K562 (cell line): ENCODE measurements around the gene ARHGAP22. TPM values are rescaled to one million over a fixed set of nuclear protein-coding genes. Genes with fewer than 3 reads are reported as not detected.

Experiments used
- ATAC-seq: fragments of 200-7000 bp; cut with Tn5 transposase; 3 replicates; pipeline ENCODE4 v1.9.1; 2020; ENCODE audit warnings: moderate library complexity
- BruUV-seq: library from RNA; stranded (reverse); fragments of 400-500 nt; replicated peaks from 2 replicates; lab custom pipeline; 2021; lab: Mats Ljungman, UMichigan
- CTCF ChIA-PET: fragments of 300-600 bp; formaldehyde crosslinking; extraction: SDS; loops from one replicate; lab custom pipeline; 2021; ENCODE audit warnings: low intra/inter-chr PET ratio; lab: Yijun Ruan, JAX
- POLR2A ChIA-PET: fragments of 300-600, 350-650 bp; sonication (Branson Sonifier 250); formaldehyde crosslinking; extraction: SDS; loops from one replicate; lab custom pipeline; 2021; ENCODE audit warnings: antibody characterized with exemption, inconsistent platforms; lab: Yijun Ruan, JAX
- DNase-seq, 4 experiments: peaks; one replicate each; pipeline versions ENCODE4 v3.0.0 to v3.0.0-alpha.2; 2011 to 2018; ENCODE audit warnings: low spot score in 3 of 4, mixed read lengths in 3 of 4; ENCODE audit errors: extremely low read depth in 1 of 4
- FAIRE-seq: peaks from 2 replicates; lab custom pipeline; 2011; peaks lifted over from hg19 to GRCh38; lab: Jason Lieb, UNC
- H2AFZ ChIP-seq: 2 replicates; pipeline ENCODE4 v1.6.0; 2011; ENCODE audit warnings: low read depth, low read length, control low read depth, inconsistent platforms
- H3K27ac ChIP-seq: fragments of 200-600 bp; 3 replicates; pipeline ENCODE4 v1.8.0; 2011; ENCODE audit warnings: low read depth, mild to moderate bottlenecking, control low read depth, inconsistent platforms, low read length, moderate library complexity, mixed read lengths; ENCODE audit errors: extremely low read depth
- H3K27me3 ChIP-seq, 2 experiments: fragments of 300-600 bp in 1 of 2; 2 replicates in 1 of 2; 3 replicates in 1 of 2; pipeline versions ENCODE4 v1.6.0 to v1.8.0; 2011; ENCODE audit warnings: inconsistent platforms in 2 of 2, low read length in 2 of 2, mild to moderate bottlenecking in 1 of 2, mixed read lengths in 1 of 2, moderate library complexity in 1 of 2; ENCODE audit not compliant: control insufficient read depth in 2 of 2, insufficient read depth in 2 of 2
- H3K36me3 ChIP-seq: fragments of 300-600 bp; 3 replicates; pipeline ENCODE4 v1.8.0; 2011; ENCODE audit warnings: mild to moderate bottlenecking, low read length, inconsistent platforms; ENCODE audit not compliant: control insufficient read depth, insufficient read depth
- H3K4me1 ChIP-seq, 2 experiments: fragments of 200-600 bp in 1 of 2; replicated peaks in 1 of 2; 2 replicates in 1 of 2; 3 replicates in 1 of 2; pipeline versions ENCODE4 v1.5.1 to v1.8.0; 2011; ENCODE audit warnings: inconsistent platforms in 2 of 2, low read length in 2 of 2, mild to moderate bottlenecking in 1 of 2, mixed read lengths in 1 of 2, moderate library complexity in 1 of 2; ENCODE audit not compliant: control insufficient read depth in 2 of 2, insufficient read depth in 2 of 2
- H3K4me2 ChIP-seq: 2 replicates; pipeline ENCODE4 v1.6.1; 2011; ENCODE audit warnings: low read length, control low read depth, inconsistent platforms, mixed read lengths; ENCODE audit not compliant: insufficient read depth
- H3K4me3 ChIP-seq: fragments of 200-600 bp; sonication (generic), shearing (Covaris generic); 2 replicates; pipeline ENCODE4 v1.5.1; 2016; ENCODE audit warnings: control low read depth, inconsistent platforms
- H3K79me2 ChIP-seq: fragments of 200-600 bp; 3 replicates; pipeline ENCODE4 v1.8.0; 2011; ENCODE audit warnings: low read length, inconsistent platforms; ENCODE audit not compliant: control insufficient read depth, insufficient read depth
- H3K9ac ChIP-seq, 2 experiments: 2 replicates each; pipeline versions ENCODE4 v1.6.0 to v1.6.1; 2011; ENCODE audit warnings: low read depth in 2 of 2, low read length in 2 of 2, control low read depth in 1 of 2, inconsistent platforms in 1 of 2, mild to moderate bottlenecking in 1 of 2, mixed read lengths in 1 of 2; ENCODE audit not compliant: insufficient read depth in 1 of 2
- H3K9me1 ChIP-seq: one replicate; pipeline ENCODE4 v1.6.0; 2011; ENCODE audit warnings: inconsistent platforms, mild to moderate bottlenecking, low read length, moderate library complexity; ENCODE audit not compliant: control insufficient read depth, insufficient read depth
- H3K9me3 ChIP-seq: replicated peaks from 2 replicates; pipeline ENCODE4 v1.5.1; 2011; ENCODE audit warnings: low read depth, low read length, inconsistent platforms; ENCODE audit not compliant: control insufficient read depth, insufficient read depth
- H4K20me1 ChIP-seq: replicated peaks from 2 replicates; pipeline ENCODE4 v1.6.1; 2011; ENCODE audit warnings: low read length, inconsistent platforms, mixed read lengths; ENCODE audit not compliant: control insufficient read depth, insufficient read depth
- CREBBP ChIP-seq: IDR thresholded peaks from one replicate; pipeline ENCODE4 v1.6.1; 2012; ENCODE audit warnings: low read depth, mild to moderate bottlenecking, control low read depth, inconsistent platforms, low read length
- FOXA3 ChIP-seq, 2 experiments: fragments of 450-650 bp in 1 of 2; sonication (generic) in 1 of 2; formaldehyde crosslinking; IDR thresholded peaks in 1 of 2; conservative IDR thresholded peaks in 1 of 2; 2 replicates each; pipeline versions ENCODE4 v1.4.0 to v1.8.0; 2020 to 2022; ENCODE audit warnings: mild to moderate bottlenecking in 2 of 2, missing genetic modification reagents in 1 of 2
- FOXM1 ChIP-seq, 2 experiments: fragments of 450-650 bp in 1 of 2; sonication (generic) in 1 of 2; formaldehyde crosslinking in 1 of 2; IDR thresholded peaks; 2 replicates each; pipeline versions ENCODE4 v1.6.1 to v1.9.0; 2017 to 2022; ENCODE audit warnings: low read depth in 2 of 2, mild to moderate bottlenecking in 2 of 2, missing genetic modification reagents in 1 of 2, moderate library complexity in 1 of 2
- KLF1 ChIP-seq: fragments of 450-650 bp; IDR thresholded peaks from 2 replicates; pipeline ENCODE4 v1.6.1; 2016; ENCODE audit warnings: missing genetic modification characterization, missing compliant biosample characterization
- POLR2A ChIP-seq: fragments of 450-650 bp; conservative IDR thresholded peaks from 2 replicates; pipeline ENCODE4 v1.6.1; 2016
- POLR2AphosphoS5 ChIP-seq: IDR thresholded peaks from 2 replicates; pipeline ENCODE4 v1.6.1; 2011; ENCODE audit warnings: mild to moderate bottlenecking, low read depth, low read length, moderate library complexity; ENCODE audit not compliant: control insufficient read depth, insufficient read depth
- PYGO2 ChIP-seq: fragments of 450-650 bp; IDR thresholded peaks from 2 replicates; pipeline ENCODE4 v1.6.1; 2016; ENCODE audit warnings: mild to moderate bottlenecking, missing genetic modification characterization, moderate library complexity, missing compliant biosample characterization
- ZNF224 ChIP-seq: sonication (generic); formaldehyde crosslinking; IDR thresholded peaks from 2 replicates; pipeline ENCODE4 v1.8.0; 2022; ENCODE audit warnings: mild to moderate bottlenecking, missing genetic modification reagents
- ZNF316 ChIP-seq: fragments of 450-650 bp; IDR thresholded peaks from 2 replicates; pipeline ENCODE4 v1.6.1; 2016
- WGBS: fragments of 100-300 bp; shearing (Covaris generic); methylation state at CpG from one replicate; pipeline ENCODE4 v1.1.6; 2016; ENCODE audit warnings: low coverage, mixed read lengths; ENCODE audit not compliant: insufficient coverage; ENCODE audit errors: missing lambda C conversion rate; 5-methylcytosine and 5-hydroxymethylcytosine counted together
- in situ Hi-C: fragments of 300-500 bp; cut with MboI; formaldehyde crosslinking; loops from 4 replicates; pipeline ENCODE4 v1.15.0; 2018; ENCODE audit warnings: inconsistent platforms, mixed read lengths
- intact Hi-C: fragments of 100-400 bp; cut with micrococcal nuclease; formaldehyde crosslinking; loops from 2 replicates; pipeline ENCODE4 v1.14.2; 2022
- polyA plus RNA-seq, 8 experiments: library from polyadenylated mRNA; depleted of rRNA in 4 of 8; stranded (reverse) in 5 of 8; unstranded in 3 of 8; fragments of >200 nt; fragmentation: Nextera tagmentation in 2 of 8; fragmentation: Illumina TruSeq in 1 of 8; extraction: Ambion mirVana in 2 of 8; extraction: Trizol in 1 of 8; gene quantifications; 2 replicates each; pipeline versions ENCODE4 v1.2.1 to v1.2.3, GENCODE V29; 2011 to 2014; ENCODE audit warnings: inconsistent platforms in 1 of 8, missing spikeins in 1 of 8
- total RNA-seq, 7 experiments: library from RNA; depleted of rRNA in 6 of 7; stranded (reverse); fragments of >200 nt in 6 of 7; fragmentation: Illumina TruSeq in 2 of 7; extraction: Trizol in 2 of 7; gene quantifications; 2 replicates each; pipeline versions ENCODE4 v1.2.1 to v1.2.3, GENCODE V29; 2011 to 2021; ENCODE audit warnings: low replicate concordance in 1 of 7
- TF ChIP-seq, protein P1 (sequence below): fragments of 450-650 bp; formaldehyde crosslinking; IDR thresholded peaks from 2 replicates; pipeline ENCODE4 v1.4.0; 2020; ENCODE audit warnings: mild to moderate bottlenecking
- TF ChIP-seq, protein P2 (sequence below): fragments of 250-450 bp; sonication (Bioruptor Pico); IDR thresholded peaks from 2 replicates; pipeline ENCODE4 v1.9.0; 2021; ENCODE audit warnings: mild to moderate bottlenecking
- TF ChIP-seq, protein P3 (sequence below), 2 experiments: fragments of 250-450 bp in 1 of 2; fragments of 450-650 bp in 1 of 2; sonication (Bioruptor Pico) in 1 of 2; IDR thresholded peaks; 2 replicates each; pipeline versions ENCODE4 v1.6.1 to v1.8.0; 2016 to 2021; ENCODE audit warnings: mild to moderate bottlenecking in 2 of 2, moderate library complexity in 2 of 2, missing compliant biosample characterization in 1 of 2, missing genetic modification characterization in 1 of 2
- TF ChIP-seq, protein P4 (sequence below): sonication (generic); formaldehyde crosslinking; IDR thresholded peaks from 2 replicates; pipeline ENCODE4 v1.8.1; 2023; ENCODE audit warnings: mild to moderate bottlenecking, missing genetic modification reagents
- TF ChIP-seq, protein P5 (sequence below): fragments of 250-450 bp; sonication (Bioruptor Pico); IDR thresholded peaks from 2 replicates; pipeline ENCODE4 v1.8.0; 2021; ENCODE audit warnings: mild to moderate bottlenecking, moderate library complexity

Gene ARHGAP22
- total and polyA plus RNA-seq, 9 of the 15 experiments (the other 6 are each of a cell fraction or from before 2014, with no cell fraction given) = 1.3 to 28.1 (median 12.7) TPM

DNA sequence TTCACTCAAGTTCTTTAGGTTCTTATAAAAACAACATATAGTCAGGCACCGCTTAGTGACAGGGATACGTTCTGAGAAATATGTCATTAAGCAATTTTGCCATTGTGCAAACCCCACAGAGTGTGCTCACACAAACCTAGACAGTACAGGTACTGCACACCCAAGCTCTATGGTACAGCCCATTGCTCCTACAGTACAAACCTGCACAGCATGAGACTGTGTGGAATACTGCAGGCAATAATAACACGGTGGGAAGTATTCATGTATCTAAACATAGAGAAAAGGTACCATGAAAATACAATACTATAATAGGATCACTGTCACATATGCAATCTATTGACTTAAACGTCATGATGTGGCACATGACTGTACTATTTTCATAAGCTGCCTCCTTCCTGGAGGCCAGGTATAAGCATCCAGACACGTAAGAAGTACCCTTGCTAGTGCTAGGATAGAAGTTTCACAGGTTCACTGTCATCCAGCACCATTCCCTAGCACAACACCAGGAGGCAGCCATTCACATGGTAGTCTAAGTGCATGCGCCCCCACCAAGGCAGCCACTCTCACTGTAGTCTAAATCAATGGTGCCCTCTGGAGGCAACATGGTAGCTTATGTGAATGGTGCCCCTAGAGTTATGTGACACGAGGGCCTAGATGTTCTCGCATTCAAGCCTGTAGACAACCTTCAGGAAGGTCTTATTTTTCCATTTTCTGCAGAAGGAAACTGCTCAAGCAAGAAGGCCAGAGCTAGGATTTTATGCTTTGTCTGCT lies 98.5 kb downstream of the ARHGAP22 start:
- ChIA-PET POLR2A (interaction anchor here (0.5 to 1.0 kb wide), 8 partner anchors 14 to 1461 kb away, joined by 3 to 4 read pairs (median 3); no protein-coding TSS in a partner anchor), CTCF (interaction anchor here (0.7 to 4.1 kb wide), 7 partner anchors 57 to 291 kb away, joined by 3 to 77 read pairs (median 7); no protein-coding TSS in a partner anchor)
- no peaks in the 10 kb centered on the region for H3K27me3 ChIP-seq
- in situ Hi-C loops (loop anchor here (5.0 kb wide), 1 partner anchor 144 kb away; no protein-coding TSS in a partner anchor), intact Hi-C loops (loop anchor here (1.0 to 2.0 kb wide), 6 partner anchors 38 to 292 kb away; partner anchors contain the start of gene MAPK8)
- H3K79me2 ChIP-seq = peaks cover 90% of the 10 kb centered on the region
- peak; percentile 81 to 95 (median 86) for DNase-seq
- peak overlapping the region; percentile 63 for H3K27ac ChIP-seq
- peak overlapping the region; percentile 68 for H2AFZ ChIP-seq
- peaks cover 50 to 53% of the 10 kb centered on the region in 2 experiments for H3K4me1 ChIP-seq
- peak; percentile 94 for ATAC-seq
- 34% methylated on average over 8 of the region's 8 CpGs for WGBS
- BruUV-seq = no TSS peak
- H3K4me3 ChIP-seq = no peak overlapping the region
- peaks cover 4% of the 10 kb centered on the region; the same call in 1 of the 3 replicates for H3K36me3 ChIP-seq
- H3K9me1 ChIP-seq = no peaks in the 10 kb centered on the region
- H3K9ac ChIP-seq = peak overlapping the region; percentile 29 to 64; a peak in 3 of 4 replicates
- H3K4me2 ChIP-seq = peak overlapping the region; percentile 27
- H3K9me3 ChIP-seq = no peaks in the 10 kb centered on the region
- FAIRE-seq = peak; percentile 97
- H4K20me1 ChIP-seq = no peaks in the 10 kb centered on the region
- TF ChIP-seq PYGO2 (no peak), ZNF224 (CRISPR knock-in tag) (no peak), POLR2AphosphoS5 (no peak), FOXM1 (IDR thresholded peaks at IDR 0.05; ENCODE audit: low read depth) (no peak; the same call in 1 of the 2 replicates), FOXM1 (CRISPR knock-in tag; IDR thresholded peaks at IDR 0.05; ENCODE audit: low read depth) (no peak), ZNF316 (no peak), CREBBP (no peak), FOXA3 (CRISPR knock-in tag; conservative IDR thresholded peaks at IDR 0.05 in 1 of 2, IDR thresholded peaks at IDR 0.05 in 1 of 2) (peak; percentile 20 to 51; a peak in 1 of 4 replicates), KLF1 (no peak), POLR2A (no peak)
- TF ChIP-seq, protein P1, sequence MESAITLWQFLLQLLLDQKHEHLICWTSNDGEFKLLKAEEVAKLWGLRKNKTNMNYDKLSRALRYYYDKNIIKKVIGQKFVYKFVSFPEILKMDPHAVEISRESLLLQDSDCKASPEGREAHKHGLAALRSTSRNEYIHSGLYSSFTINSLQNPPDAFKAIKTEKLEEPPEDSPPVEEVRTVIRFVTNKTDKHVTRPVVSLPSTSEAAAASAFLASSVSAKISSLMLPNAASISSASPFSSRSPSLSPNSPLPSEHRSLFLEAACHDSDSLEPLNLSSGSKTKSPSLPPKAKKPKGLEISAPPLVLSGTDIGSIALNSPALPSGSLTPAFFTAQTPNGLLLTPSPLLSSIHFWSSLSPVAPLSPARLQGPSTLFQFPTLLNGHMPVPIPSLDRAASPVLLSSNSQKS (CRISPR knock-in tag) = no peak
- TF ChIP-seq, protein P2, sequence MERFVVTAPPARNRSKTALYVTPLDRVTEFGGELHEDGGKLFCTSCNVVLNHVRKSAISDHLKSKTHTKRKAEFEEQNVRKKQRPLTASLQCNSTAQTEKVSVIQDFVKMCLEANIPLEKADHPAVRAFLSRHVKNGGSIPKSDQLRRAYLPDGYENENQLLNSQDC (CRISPR knock-in tag) = no peak
- TF ChIP-seq, protein P3, sequence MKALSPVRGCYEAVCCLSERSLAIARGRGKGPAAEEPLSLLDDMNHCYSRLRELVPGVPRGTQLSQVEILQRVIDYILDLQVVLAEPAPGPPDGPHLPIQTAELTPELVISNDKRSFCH (CRISPR knock-in tag; IDR thresholded peaks at IDR 0.05) = no peak
- TF ChIP-seq, protein P3 (tag; IDR thresholded peaks at IDR 0.05) = no peak
- TF ChIP-seq, protein P4, sequence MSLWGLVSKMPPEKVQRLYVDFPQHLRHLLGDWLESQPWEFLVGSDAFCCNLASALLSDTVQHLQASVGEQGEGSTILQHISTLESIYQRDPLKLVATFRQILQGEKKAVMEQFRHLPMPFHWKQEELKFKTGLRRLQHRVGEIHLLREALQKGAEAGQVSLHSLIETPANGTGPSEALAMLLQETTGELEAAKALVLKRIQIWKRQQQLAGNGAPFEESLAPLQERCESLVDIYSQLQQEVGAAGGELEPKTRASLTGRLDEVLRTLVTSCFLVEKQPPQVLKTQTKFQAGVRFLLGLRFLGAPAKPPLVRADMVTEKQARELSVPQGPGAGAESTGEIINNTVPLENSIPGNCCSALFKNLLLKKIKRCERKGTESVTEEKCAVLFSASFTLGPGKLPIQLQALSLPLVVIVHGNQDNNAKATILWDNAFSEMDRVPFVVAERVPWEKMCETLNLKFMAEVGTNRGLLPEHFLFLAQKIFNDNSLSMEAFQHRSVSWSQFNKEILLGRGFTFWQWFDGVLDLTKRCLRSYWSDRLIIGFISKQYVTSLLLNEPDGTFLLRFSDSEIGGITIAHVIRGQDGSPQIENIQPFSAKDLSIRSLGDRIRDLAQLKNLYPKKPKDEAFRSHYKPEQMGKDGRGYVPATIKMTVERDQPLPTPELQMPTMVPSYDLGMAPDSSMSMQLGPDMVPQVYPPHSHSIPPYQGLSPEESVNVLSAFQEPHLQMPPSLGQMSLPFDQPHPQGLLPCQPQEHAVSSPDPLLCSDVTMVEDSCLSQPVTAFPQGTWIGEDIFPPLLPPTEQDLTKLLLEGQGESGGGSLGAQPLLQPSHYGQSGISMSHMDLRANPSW = peak; percentile 26; the same call in 1 of the 2 replicates
- TF ChIP-seq, protein P5, sequence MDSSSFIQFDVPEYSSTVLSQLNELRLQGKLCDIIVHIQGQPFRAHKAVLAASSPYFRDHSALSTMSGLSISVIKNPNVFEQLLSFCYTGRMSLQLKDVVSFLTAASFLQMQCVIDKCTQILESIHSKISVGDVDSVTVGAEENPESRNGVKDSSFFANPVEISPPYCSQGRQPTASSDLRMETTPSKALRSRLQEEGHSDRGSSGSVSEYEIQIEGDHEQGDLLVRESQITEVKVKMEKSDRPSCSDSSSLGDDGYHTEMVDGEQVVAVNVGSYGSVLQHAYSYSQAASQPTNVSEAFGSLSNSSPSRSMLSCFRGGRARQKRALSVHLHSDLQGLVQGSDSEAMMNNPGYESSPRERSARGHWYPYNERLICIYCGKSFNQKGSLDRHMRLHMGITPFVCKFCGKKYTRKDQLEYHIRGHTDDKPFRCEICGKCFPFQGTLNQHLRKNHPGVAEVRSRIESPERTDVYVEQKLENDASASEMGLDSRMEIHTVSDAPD = no peak
